Measurements from ENCODE around the gene MAP6D1. TPM values are rescaled to one million over a fixed set of nuclear protein-coding genes. Genes with fewer than 3 reads are reported as not detected.
A peak's percentile ranks its signal among the peaks of the same experiment; 100 is the strongest.

The MAP6D1 gene
- polyA plus RNA-seq, 1 donor: 44.8 TPM

GRCh38 chr3:183822631-183823030 is 2.7 kb downstream of the MAP6D1 start:
- DNase-seq: no peak

- no peak for DNase-seq
These were observed 5.5 kb downstream of the MAP6D1 start for GRCh38 chr3:183819831-183820230.

- no peak for DNase-seq
These were observed 6.4 kb downstream of the MAP6D1 start for GRCh38 chr3:183818706-183819624.

GRCh38 chr3:183818041-183818620 is 7.2 kb downstream of the MAP6D1 start:
- DNase-seq: no peak

- DNase-seq: no peak
These were observed 7.7 kb downstream of the MAP6D1 start for GRCh38 chr3:183817639-183818038.

GRCh38 chr3:183816681-183817510 is 8.5 kb downstream of the MAP6D1 start:
- no peak for DNase-seq

- DNase-seq: no peak
These were observed 9.4 kb downstream of the MAP6D1 start for GRCh38 chr3:183815951-183816475.

GRCh38 chr3:183815563-183815940 is 9.8 kb downstream of the MAP6D1 start:
- DNase-seq: no peak

- no peak for DNase-seq
These were observed 11.1 kb downstream of the MAP6D1 start for GRCh38 chr3:183814240-183814639.

- no peak for DNase-seq
These were observed 12.5 kb downstream of the MAP6D1 start for GRCh38 chr3:183812761-183813445.

GRCh38 chr3:183811638-183812037 is 13.7 kb downstream of the MAP6D1 start:
- no peak for DNase-seq

GRCh38 chr3:183810643-183811594 is 14.5 kb downstream of the MAP6D1 start:
- DNase-seq: no peak

- no peak for DNase-seq
These were observed 16.1 kb downstream of the MAP6D1 start for GRCh38 chr3:183809270-183809669.

GRCh38 chr3:183808355-183808754 is 17.0 kb downstream of the MAP6D1 start:
- DNase-seq: no peak

GRCh38 chr3:183807881-183808280 is 17.5 kb downstream of the MAP6D1 start:
- no peak for DNase-seq

GRCh38 chr3:183807209-183807728 is 18.1 kb downstream of the MAP6D1 start:
- DNase-seq: no peak

GRCh38 chr3:183802989-183803388 is 22.4 kb downstream of the MAP6D1 start:
- DNase-seq: no peak

GRCh38 chr3:183801601-183802000 is 23.8 kb downstream of the MAP6D1 start:
- no peak for DNase-seq

GRCh38 chr3:183800243-183800863 is 25.0 kb downstream of the MAP6D1 start:
- DNase-seq: peak; percentile 17

- DNase-seq: no peak
These were observed 25.9 kb downstream of the MAP6D1 start for GRCh38 chr3:183799461-183799860.

All from hindlimb muscle (tissue), 1 donor.